Body of pancreas (tissue), 4 donors: Measurements from ENCODE around the gene ZNF780A.
"Not testable (repeated sequence)": the region's sequence is repeated elsewhere in the genome, so short reads cannot be mapped to it uniquely, and the experiment has no call there.

Source experiments
- CTCF ChIP-seq, 7 experiments: fragments of 450-650 bp in 4 of 7; fragments of 200-600 bp in 3 of 7; sonication (generic) in 3 of 7; IDR thresholded peaks; one replicate each; pipeline ENCODE4 v1.5.1; 2016 to 2019; ENCODE audit warnings: antibody characterized with exemption in 7 of 7
- POLR2A ChIP-seq, 3 donors: fragments of 450-650 bp; IDR thresholded peaks; one replicate each; pipeline ENCODE4 v1.6.1; 2016; ENCODE audit warnings: antibody characterized with exemption in 3 of 3, mild to moderate bottlenecking in 2 of 3

DNA sequence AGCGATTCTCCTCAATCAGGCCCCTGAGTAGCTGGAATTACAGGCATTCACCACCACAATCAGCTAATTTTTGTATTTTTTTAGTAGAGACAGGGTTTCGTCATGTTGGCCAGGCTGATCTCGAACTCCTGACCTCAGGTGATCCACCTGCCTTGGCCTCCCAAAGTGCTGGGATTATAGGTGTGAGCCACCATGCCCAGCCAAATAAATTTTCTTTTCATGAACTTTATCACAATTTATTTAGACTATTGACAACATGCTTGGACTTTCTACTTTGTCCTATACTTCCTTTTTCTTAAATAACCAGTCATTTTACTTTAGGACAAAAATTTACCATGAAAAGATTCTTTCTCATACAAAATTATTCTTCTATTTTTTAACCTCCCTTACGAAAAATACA lies 21.5 kb upstream of the ZNF780A start:
- TF ChIP-seq CTCF, POLR2A (IDR thresholded peaks at IDR 0.05): not testable (repeated sequence)
